Osteocyte (in vitro differentiated cells): ENCODE data around the gene NPRL2. TPM values are rescaled to one million over a fixed set of nuclear protein-coding genes. Genes with fewer than 3 reads are reported as not detected.
A peak's percentile ranks its signal among the peaks of the same experiment; 100 is the strongest.

Experiments used
- DNase-seq: peaks from one replicate; pipeline ENCODE4 v3.0.0; 2021; ENCODE audit warnings: mixed read lengths; ENCODE audit not compliant: unreplicated experiment; ENCODE audit errors: extremely low spot score
- H3K27ac Mint-ChIP-seq: one replicate; pipeline ENCODE4 v1.8.0; 2021; ENCODE audit warnings: mild to moderate bottlenecking, mixed read lengths; ENCODE audit not compliant: unreplicated experiment
- H3K27me3 Mint-ChIP-seq: one replicate; pipeline ENCODE4 v1.8.0; 2021; ENCODE audit warnings: mixed read lengths; ENCODE audit not compliant: unreplicated experiment
- H3K36me3 Mint-ChIP-seq: one replicate; pipeline ENCODE4 v1.8.0; 2021; ENCODE audit warnings: mixed read lengths; ENCODE audit not compliant: unreplicated experiment
- H3K4me1 Mint-ChIP-seq: one replicate; pipeline ENCODE4 v1.8.0; 2021; ENCODE audit warnings: mixed read lengths; ENCODE audit not compliant: unreplicated experiment
- H3K4me3 Mint-ChIP-seq: one replicate; pipeline ENCODE4 v1.8.0; 2021; ENCODE audit warnings: mild to moderate bottlenecking, moderate library complexity, mixed read lengths; ENCODE audit not compliant: unreplicated experiment
- H3K9me3 Mint-ChIP-seq: one replicate; pipeline ENCODE4 v1.8.0; 2021; ENCODE audit warnings: mixed read lengths; ENCODE audit not compliant: unreplicated experiment
- long read RNA-seq: library from polyadenylated mRNA; unstranded; transcript quantifications from one replicate; pipeline ENCODE4 v2.0.0, GENCODE V29; 2021
- total RNA-seq: library from RNA; stranded (reverse); gene quantifications from 2 replicates; pipeline ENCODE4 v1.2.1, GENCODE V29; 2021
- TF ChIP-seq, protein P1 (sequence below): fragments of 200-600 bp; sonication (generic); IDR thresholded peaks from 2 replicates; pipeline ENCODE4 v1.5.0; 2021; ENCODE audit warnings: antibody characterized with exemption, mild to moderate bottlenecking, moderate library complexity

NPRL2 gene
- total RNA-seq: 21.0 and 25.9 TPM in 2 replicates
- long read RNA-seq, transcript NPRL2-201 (11 exons, 1,700 nt): major isoform, 83 of 154 reads
- long read RNA-seq, partial matches to known transcripts: 6 of 154 reads
- long read RNA-seq, other reads (novel, unspliced or antisense): 64 of 154 reads

- TF ChIP-seq, protein P1, sequence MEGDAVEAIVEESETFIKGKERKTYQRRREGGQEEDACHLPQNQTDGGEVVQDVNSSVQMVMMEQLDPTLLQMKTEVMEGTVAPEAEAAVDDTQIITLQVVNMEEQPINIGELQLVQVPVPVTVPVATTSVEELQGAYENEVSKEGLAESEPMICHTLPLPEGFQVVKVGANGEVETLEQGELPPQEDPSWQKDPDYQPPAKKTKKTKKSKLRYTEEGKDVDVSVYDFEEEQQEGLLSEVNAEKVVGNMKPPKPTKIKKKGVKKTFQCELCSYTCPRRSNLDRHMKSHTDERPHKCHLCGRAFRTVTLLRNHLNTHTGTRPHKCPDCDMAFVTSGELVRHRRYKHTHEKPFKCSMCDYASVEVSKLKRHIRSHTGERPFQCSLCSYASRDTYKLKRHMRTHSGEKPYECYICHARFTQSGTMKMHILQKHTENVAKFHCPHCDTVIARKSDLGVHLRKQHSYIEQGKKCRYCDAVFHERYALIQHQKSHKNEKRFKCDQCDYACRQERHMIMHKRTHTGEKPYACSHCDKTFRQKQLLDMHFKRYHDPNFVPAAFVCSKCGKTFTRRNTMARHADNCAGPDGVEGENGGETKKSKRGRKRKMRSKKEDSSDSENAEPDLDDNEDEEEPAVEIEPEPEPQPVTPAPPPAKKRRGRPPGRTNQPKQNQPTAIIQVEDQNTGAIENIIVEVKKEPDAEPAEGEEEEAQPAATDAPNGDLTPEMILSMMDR: no peak
- peaks cover 25% of the 10 kb centered on the region for H3K4me1 Mint-ChIP-seq
- peak within 1 kb of the TSS; percentile 98 for H3K27ac Mint-ChIP-seq
- H3K4me3 Mint-ChIP-seq: peak within 1 kb of the TSS; percentile 95
- peaks cover 5% of the 10 kb centered on the region for H3K36me3 Mint-ChIP-seq
- DNase-seq: peak; percentile 99
- H3K9me3 Mint-ChIP-seq: no peaks in the 10 kb centered on the region
- H3K27me3 Mint-ChIP-seq: no peaks in the 10 kb centered on the region
These were observed at the start of gene NPRL2, which contains the start of gene CYB561D2 for GRCh38 chr3:50350527-50351322. Gene NPRL2, minus strand, starts transcription at chr3:50350775. Its CDS starts 123 bp downstream, at chr3:50350652. Gene CYB561D2, plus strand, starts transcription at chr3:50350862. Its CDS starts 572 bp downstream, at chr3:50351434.

- Mint-ChIP-seq H3K27me3 (no peaks in the 10 kb centered on the region), H3K27ac (no peak overlapping the region), H3K4me3 (no peak overlapping the region), H3K9me3 (no peaks in the 10 kb centered on the region), H3K36me3 (no peaks in the 10 kb centered on the region), H3K4me1 (no peaks in the 10 kb centered on the region)
- TF ChIP-seq, protein P1: no peak
- DNase-seq: no peak
These were observed 45.9 kb upstream of the NPRL2 start for GRCh38 chr3:50396502-50396901.

DNA sequence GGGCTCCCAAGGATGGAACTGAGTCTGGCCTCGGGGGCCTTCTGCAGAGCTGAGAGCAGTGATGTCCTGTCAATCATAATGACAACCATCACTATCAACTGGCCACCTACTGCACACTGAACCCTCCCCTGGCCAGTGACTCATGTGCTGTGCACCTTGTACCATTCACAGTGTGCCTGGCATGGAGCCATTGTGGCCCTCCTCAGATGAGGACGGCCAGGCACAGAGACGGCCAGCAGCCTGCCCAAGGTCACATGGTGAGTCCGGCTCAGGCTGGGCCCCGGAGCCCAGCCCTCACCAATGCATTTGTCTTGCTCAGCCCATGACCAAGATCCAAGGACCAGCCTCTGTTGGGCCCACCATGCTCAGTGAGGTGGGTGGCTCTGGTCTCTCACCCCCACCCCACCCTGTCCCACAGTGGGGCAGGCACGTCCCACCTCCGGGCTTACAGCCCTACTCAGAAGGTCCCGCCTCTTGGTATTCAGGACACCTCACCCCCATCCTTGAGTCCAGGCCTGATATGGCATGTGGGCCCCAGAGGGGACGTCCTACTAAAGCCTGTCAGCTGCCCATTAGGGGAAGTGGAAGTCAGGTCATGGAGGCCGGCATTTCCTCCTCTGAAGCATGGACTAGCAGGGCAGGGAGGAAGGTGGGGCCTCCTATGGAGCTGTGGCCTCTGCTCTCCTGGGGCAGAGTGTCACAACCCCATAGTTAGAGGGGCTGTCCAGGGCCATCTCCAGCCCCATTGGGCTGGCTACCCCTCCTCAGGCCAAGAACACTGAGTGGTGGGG, 44.7 kb upstream of the NPRL2 start:
- Mint-ChIP-seq H3K27me3 (no peaks in the 10 kb centered on the region), H3K4me3 (no peak overlapping the region), H3K27ac (no peak overlapping the region), H3K4me1 (no peaks in the 10 kb centered on the region), H3K36me3 (no peaks in the 10 kb centered on the region), H3K9me3 (no peaks in the 10 kb centered on the region)
- no peak for DNase-seq
- TF ChIP-seq, protein P1: no peak

- TF ChIP-seq, protein P1: no peak
- Mint-ChIP-seq H3K27me3 (no peaks in the 10 kb centered on the region), H3K27ac (no peak overlapping the region), H3K4me1 (no peaks in the 10 kb centered on the region), H3K4me3 (no peak overlapping the region), H3K9me3 (no peaks in the 10 kb centered on the region), H3K36me3 (no peaks in the 10 kb centered on the region)
- DNase-seq: no peak
These were observed 42.5 kb upstream of the NPRL2 start for GRCh38 chr3:50393061-50393460.
